Ovary (tissue), 3 donors: ENCODE data around the gene NFIA.

Source experiments
- POLR2A ChIP-seq: fragments of 450-650 bp; IDR thresholded peaks from one replicate; pipeline ENCODE4 v1.6.1; 2017; ENCODE audit warnings: antibody characterized with exemption, mild to moderate bottlenecking, moderate library complexity
- TF ChIP-seq, protein P1 (sequence below), 3 donors: fragments of 450-650 bp in 2 of 3; fragments of 200-600 bp in 1 of 3; IDR thresholded peaks; one replicate each; pipeline versions ENCODE4 v1.5.1 to v1.8.0; 2016 to 2022; ENCODE audit warnings: antibody characterized with exemption in 3 of 3, mild to moderate bottlenecking in 1 of 3
- donor health status: DM: no; HTN: no; CAD: no.

DNA sequence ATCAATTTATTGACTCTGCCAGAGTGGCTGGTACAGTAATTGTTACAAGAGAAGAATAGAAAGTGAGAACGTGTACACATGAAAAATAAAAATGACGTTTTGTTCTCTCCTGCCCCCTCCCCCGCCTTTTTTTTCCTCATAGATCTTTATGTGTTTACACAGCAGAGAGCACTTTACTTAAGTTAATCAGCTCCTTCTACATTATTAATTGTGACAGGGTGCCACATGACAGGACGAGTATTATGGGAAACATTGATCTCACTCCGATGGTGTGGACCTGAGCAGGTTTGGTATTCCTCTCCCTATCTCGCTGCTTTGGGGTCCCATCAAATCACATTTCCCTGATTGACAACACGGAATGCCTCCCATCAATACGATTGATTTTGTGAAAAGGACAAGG lies 356.9 kb downstream of the NFIA start:
- no peak for TF ChIP-seq POLR2A
- TF ChIP-seq, protein P1, sequence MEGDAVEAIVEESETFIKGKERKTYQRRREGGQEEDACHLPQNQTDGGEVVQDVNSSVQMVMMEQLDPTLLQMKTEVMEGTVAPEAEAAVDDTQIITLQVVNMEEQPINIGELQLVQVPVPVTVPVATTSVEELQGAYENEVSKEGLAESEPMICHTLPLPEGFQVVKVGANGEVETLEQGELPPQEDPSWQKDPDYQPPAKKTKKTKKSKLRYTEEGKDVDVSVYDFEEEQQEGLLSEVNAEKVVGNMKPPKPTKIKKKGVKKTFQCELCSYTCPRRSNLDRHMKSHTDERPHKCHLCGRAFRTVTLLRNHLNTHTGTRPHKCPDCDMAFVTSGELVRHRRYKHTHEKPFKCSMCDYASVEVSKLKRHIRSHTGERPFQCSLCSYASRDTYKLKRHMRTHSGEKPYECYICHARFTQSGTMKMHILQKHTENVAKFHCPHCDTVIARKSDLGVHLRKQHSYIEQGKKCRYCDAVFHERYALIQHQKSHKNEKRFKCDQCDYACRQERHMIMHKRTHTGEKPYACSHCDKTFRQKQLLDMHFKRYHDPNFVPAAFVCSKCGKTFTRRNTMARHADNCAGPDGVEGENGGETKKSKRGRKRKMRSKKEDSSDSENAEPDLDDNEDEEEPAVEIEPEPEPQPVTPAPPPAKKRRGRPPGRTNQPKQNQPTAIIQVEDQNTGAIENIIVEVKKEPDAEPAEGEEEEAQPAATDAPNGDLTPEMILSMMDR (IDR thresholded peaks at IDR 0.05): no peak
